Sigmoid colon (tissue), 4 donors: Measurements from ENCODE around the gene HOXB4.

Experiments
- EP300 ChIP-seq, 4 donors: sonication (generic); formaldehyde crosslinking; IDR thresholded peaks; one replicate each; pipeline ENCODE4 v1.6.1; 2017; ENCODE audit warnings: antibody characterized with exemption in 4 of 4
- POLR2A ChIP-seq, 2 donors: fragments of 450-650 bp; IDR thresholded peaks; one replicate each; pipeline ENCODE4 v1.6.1; 2016; ENCODE audit warnings: antibody characterized with exemption in 2 of 2, mild to moderate bottlenecking in 2 of 2, moderate library complexity in 2 of 2
- POLR2AphosphoS5 ChIP-seq, 4 donors: sonication (generic); formaldehyde crosslinking; IDR thresholded peaks; one replicate each; pipeline ENCODE4 v1.6.1; 2017; ENCODE audit warnings: antibody characterized with exemption in 4 of 4
- TF ChIP-seq, protein P1 (sequence below), 4 experiments: fragments of 450-650 bp in 3 of 4; fragments of 200-600 bp in 1 of 4; IDR thresholded peaks; one replicate each; pipeline ENCODE4 v1.5.1; 2016 to 2019; ENCODE audit warnings: antibody characterized with exemption in 4 of 4, mild to moderate bottlenecking in 3 of 4, moderate library complexity in 2 of 4

- TF ChIP-seq, protein P1, sequence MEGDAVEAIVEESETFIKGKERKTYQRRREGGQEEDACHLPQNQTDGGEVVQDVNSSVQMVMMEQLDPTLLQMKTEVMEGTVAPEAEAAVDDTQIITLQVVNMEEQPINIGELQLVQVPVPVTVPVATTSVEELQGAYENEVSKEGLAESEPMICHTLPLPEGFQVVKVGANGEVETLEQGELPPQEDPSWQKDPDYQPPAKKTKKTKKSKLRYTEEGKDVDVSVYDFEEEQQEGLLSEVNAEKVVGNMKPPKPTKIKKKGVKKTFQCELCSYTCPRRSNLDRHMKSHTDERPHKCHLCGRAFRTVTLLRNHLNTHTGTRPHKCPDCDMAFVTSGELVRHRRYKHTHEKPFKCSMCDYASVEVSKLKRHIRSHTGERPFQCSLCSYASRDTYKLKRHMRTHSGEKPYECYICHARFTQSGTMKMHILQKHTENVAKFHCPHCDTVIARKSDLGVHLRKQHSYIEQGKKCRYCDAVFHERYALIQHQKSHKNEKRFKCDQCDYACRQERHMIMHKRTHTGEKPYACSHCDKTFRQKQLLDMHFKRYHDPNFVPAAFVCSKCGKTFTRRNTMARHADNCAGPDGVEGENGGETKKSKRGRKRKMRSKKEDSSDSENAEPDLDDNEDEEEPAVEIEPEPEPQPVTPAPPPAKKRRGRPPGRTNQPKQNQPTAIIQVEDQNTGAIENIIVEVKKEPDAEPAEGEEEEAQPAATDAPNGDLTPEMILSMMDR (IDR thresholded peaks at IDR 0.05): no peak
- TF ChIP-seq POLR2AphosphoS5 (IDR thresholded peaks at IDR 0.05) (no peak), POLR2A (IDR thresholded peaks at IDR 0.05) (no peak), EP300 (IDR thresholded peaks at IDR 0.05) (no peak)
Observed at GRCh38 chr17:48611213-48611612, 33.1 kb upstream of the HOXB4 start.
